Common myeloid progenitor, CD34-positive (primary cell): ENCODE data around the gene THBS2.

ENCODE experiments used
- CTCF ChIA-PET: fragments of 350-600 bp; sonication (Branson Sonifier 250); formaldehyde crosslinking; loops from one replicate; lab custom pipeline; 2021; ENCODE audit warnings: antibody characterized with exemption; lab: Charles Lee
- POLR2A ChIA-PET: fragments of 350-600 bp; sonication (Branson Sonifier 250); formaldehyde crosslinking; loops from one replicate; lab custom pipeline; 2021; ENCODE audit warnings: antibody characterized with exemption; lab: Charles Lee
- DNase-seq, 3 donors: peaks; one replicate each; pipeline versions ENCODE4 v3.0.0 to v3.0.0-alpha.2; 2013
- H3K27ac ChIP-seq, 2 experiments: 1 replicate in 1 of 2; 2 replicates in 1 of 2; pipeline ENCODE4 v1.7.0; 2013; ENCODE audit warnings: inconsistent platforms in 2 of 2, low read length in 2 of 2, mild to moderate bottlenecking in 2 of 2, low read depth in 1 of 2, moderate library complexity in 1 of 2; ENCODE audit not compliant: severe bottlenecking in 2 of 2, insufficient read depth in 1 of 2, poor library complexity in 1 of 2
- H3K27me3 ChIP-seq, 5 experiments: replicated peaks in 2 of 5; 1 replicate in 3 of 5; 2 replicates in 2 of 5; pipeline versions ENCODE4 v1.6.1 to v1.7.0; 2013; ENCODE audit warnings: low read length in 4 of 5, mild to moderate bottlenecking in 2 of 5, moderate library complexity in 2 of 5, inconsistent platforms in 1 of 5; ENCODE audit not compliant: insufficient read depth in 5 of 5, control insufficient read depth in 4 of 5
- H3K36me3 ChIP-seq, 4 experiments: 1 replicate in 2 of 4; 2 replicates in 2 of 4; pipeline versions ENCODE4 v1.6.1 to v1.7.0; 2013; ENCODE audit warnings: low read length in 3 of 4, control low read depth in 1 of 4, mild to moderate bottlenecking in 1 of 4; ENCODE audit not compliant: control insufficient read depth in 4 of 4, insufficient read depth in 4 of 4
- H3K4me1 ChIP-seq, 4 experiments: 1 replicate in 3 of 4; 2 replicates in 1 of 4; pipeline versions ENCODE4 v1.6.1 to v1.7.1; 2013; ENCODE audit warnings: low read length in 3 of 4, mild to moderate bottlenecking in 3 of 4, control low read depth in 1 of 4, inconsistent platforms in 1 of 4, moderate library complexity in 1 of 4; ENCODE audit not compliant: control insufficient read depth in 4 of 4, insufficient read depth in 4 of 4; ENCODE audit errors: control extremely low read depth in 1 of 4
- H3K4me3 ChIP-seq, 7 experiments: 1 replicate in 4 of 7; 2 replicates in 3 of 7; pipeline versions ENCODE4 v1.5.1 to v1.7.0; 2013; ENCODE audit warnings: mild to moderate bottlenecking in 7 of 7, low read length in 6 of 7, moderate library complexity in 6 of 7, inconsistent platforms in 2 of 7, low read depth in 2 of 7, control low read depth in 1 of 7; ENCODE audit not compliant: insufficient read depth in 4 of 7, control insufficient read depth in 1 of 7; ENCODE audit errors: extremely low read depth in 1 of 7
- H3K9me3 ChIP-seq, 5 experiments: 1 replicate in 4 of 5; 2 replicates in 1 of 5; pipeline versions ENCODE4 v1.6.1 to v1.7.1; 2013; ENCODE audit warnings: low read length in 4 of 5, mild to moderate bottlenecking in 2 of 5, inconsistent platforms in 1 of 5, low read depth in 1 of 5, moderate library complexity in 1 of 5; ENCODE audit not compliant: control insufficient read depth in 4 of 5, insufficient read depth in 2 of 5; ENCODE audit errors: control extremely low read depth in 1 of 5
- WGBS: methylation state at CpG from one replicate; pipeline ENCODE4 v1.1.5; 2013; ENCODE audit not compliant: insufficient coverage; 5-methylcytosine and 5-hydroxymethylcytosine counted together

Gene THBS2

GRCh38 chr6:169239181-169239580 lies 14.5 kb downstream of the THBS2 start:
- no peak overlapping the region for H3K27ac ChIP-seq

GRCh38 chr6:169238766-169239165 lies 14.9 kb downstream of the THBS2 start:
- POLR2A ChIA-PET: no interaction called here
- peaks cover 0 to 8% (median 4%) of the 10 kb centered on the region in 5 experiments for H3K9me3 ChIP-seq
- H3K36me3 ChIP-seq: no peaks in the 10 kb centered on the region
- H3K27ac ChIP-seq: no peak overlapping the region
- H3K4me1 ChIP-seq: no peaks in the 10 kb centered on the region
- peaks cover 0 to 12% (median 0%) of the 10 kb centered on the region in 5 experiments for H3K27me3 ChIP-seq
- H3K4me3 ChIP-seq: no peak overlapping the region
- CTCF ChIA-PET: no interaction called here
- 95% methylated on average over 7 of the region's 8 CpGs for WGBS
- DNase-seq: no peak

More at GRCh38 chr6:169239181-169239580, 14.5 kb downstream of the THBS2 start:
- Histone ChIP-seq H3K27me3 (peaks cover 0 to 12% (median 0%) of the 10 kb centered on the region in 5 experiments), H3K4me3 (no peak overlapping the region), H3K9me3 (peaks cover 0 to 6% (median 4%) of the 10 kb centered on the region in 5 experiments), H3K4me1 (no peaks in the 10 kb centered on the region), H3K36me3 (no peaks in the 10 kb centered on the region)
- WGBS: 88% methylated on average over 7 of the region's 7 CpGs
- ChIA-PET CTCF (no interaction called here), POLR2A (no interaction called here)
- no peak for DNase-seq

- H3K36me3 ChIP-seq: no peaks in the 10 kb centered on the region
- WGBS: 91% methylated on average over 25 of the region's 25 CpGs
- H3K27ac ChIP-seq: no peak overlapping the region
- no peak overlapping the region for H3K4me3 ChIP-seq
- no peaks in the 10 kb centered on the region for H3K4me1 ChIP-seq
- peaks cover 0 to 18% (median 9%) of the 10 kb centered on the region in 5 experiments for H3K9me3 ChIP-seq
- peaks cover 0 to 12% (median 0%) of the 10 kb centered on the region in 5 experiments for H3K27me3 ChIP-seq
- POLR2A ChIA-PET: interaction anchor here (0.6 kb wide), 1 partner anchor 324 kb away, joined by 3 read pairs; no protein-coding TSS in a partner anchor
- DNase-seq: no peak
- CTCF ChIA-PET: no interaction called here
These were observed 16.0 kb downstream of the THBS2 start for GRCh38 chr6:169237496-169238134.

DNA sequence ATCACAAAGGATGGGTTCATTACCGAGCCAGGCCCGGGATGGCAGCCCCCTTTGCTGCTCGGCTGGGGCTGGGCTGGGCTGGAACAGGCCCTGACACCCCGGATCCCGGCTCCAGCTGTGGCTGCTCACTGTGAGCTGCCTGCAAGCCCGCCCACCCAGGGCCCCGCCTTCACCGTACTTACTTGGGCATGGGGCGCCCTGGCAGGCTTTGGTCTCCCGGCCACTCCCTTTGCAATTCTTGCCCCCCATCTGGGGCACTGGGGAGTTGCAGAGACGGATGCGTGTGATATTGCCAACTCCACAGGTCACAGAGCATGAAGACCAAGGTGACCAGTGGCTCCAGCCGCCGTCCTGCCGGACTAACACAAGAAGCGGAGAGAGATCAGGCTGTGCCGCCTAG lies 16.7 kb downstream of the THBS2 start:
- 94% methylated on average over 16 of the region's 17 CpGs for WGBS
- no peak overlapping the region for H3K4me3 ChIP-seq
- no peak overlapping the region for H3K27ac ChIP-seq
- POLR2A ChIA-PET: no interaction called here
- H3K9me3 ChIP-seq: peaks cover 0 to 18% (median 9%) of the 10 kb centered on the region in 5 experiments
- CTCF ChIA-PET: no interaction called here
- H3K27me3 ChIP-seq: peaks cover 0 to 12% (median 0%) of the 10 kb centered on the region in 5 experiments
- no peaks in the 10 kb centered on the region for H3K4me1 ChIP-seq
- DNase-seq: no peak
- H3K36me3 ChIP-seq: no peaks in the 10 kb centered on the region

DNA sequence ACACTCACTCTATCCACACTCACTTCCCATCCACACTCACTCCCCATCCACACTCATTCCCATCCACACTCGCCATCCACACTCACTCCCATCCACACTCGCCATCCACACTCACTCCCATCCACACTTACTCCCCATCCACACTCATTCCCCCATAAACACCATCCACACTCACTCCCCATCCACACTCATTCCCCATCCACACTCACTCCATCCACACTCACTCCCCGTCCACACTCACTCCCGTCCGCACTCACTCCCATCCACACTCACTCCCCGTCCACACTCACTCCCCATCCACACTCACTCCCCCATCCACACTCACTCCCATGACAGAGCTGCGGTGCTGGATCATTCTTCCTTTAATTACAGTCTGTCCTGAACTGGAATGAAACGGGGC lies 17.1 kb downstream of the THBS2 start:
- DNase-seq: no peak
- Histone ChIP-seq H3K27me3 (peaks cover 0 to 11% (median 0%) of the 10 kb centered on the region in 5 experiments), H3K9me3 (peaks cover 0 to 18% (median 9%) of the 10 kb centered on the region in 5 experiments), H3K27ac (no peak overlapping the region), H3K4me3 (no peak overlapping the region), H3K4me1 (no peaks in the 10 kb centered on the region), H3K36me3 (no peaks in the 10 kb centered on the region)
- ChIA-PET POLR2A (no interaction called here), CTCF (no interaction called here)
- WGBS: over 99% methylated on average over 8 of the region's 8 CpGs

- Histone ChIP-seq H3K27me3 (peaks cover 0 to 2% (median 0%) of the 10 kb centered on the region in 5 experiments), H3K4me1 (no peaks in the 10 kb centered on the region), H3K36me3 (no peaks in the 10 kb centered on the region), H3K4me3 (no peak overlapping the region), H3K9me3 (peaks cover 0 to 18% (median 9%) of the 10 kb centered on the region in 5 experiments), H3K27ac (no peak overlapping the region)
- WGBS: 100% methylated on average over 5 of the region's 11 CpGs
- no peak for DNase-seq
- ChIA-PET CTCF (no interaction called here), POLR2A (interaction anchor here (0.6 kb wide), 1 partner anchor 202 kb away, joined by 3 read pairs; no protein-coding TSS in a partner anchor)
These were observed 18.4 kb downstream of the THBS2 start for GRCh38 chr6:169235286-169235685.

GRCh38 chr6:169234634-169235033 lies 19.0 kb downstream of the THBS2 start:
- no peak for DNase-seq
- ChIA-PET POLR2A (interaction anchor here (0.6 kb wide), 1 partner anchor 202 kb away, joined by 3 read pairs; no protein-coding TSS in a partner anchor), CTCF (no interaction called here)
- Histone ChIP-seq H3K27me3 (peaks cover 0 to 2% (median 0%) of the 10 kb centered on the region in 5 experiments), H3K4me1 (no peaks in the 10 kb centered on the region), H3K4me3 (no peak overlapping the region), H3K36me3 (no peaks in the 10 kb centered on the region), H3K27ac (no peak overlapping the region), H3K9me3 (peaks cover 0 to 18% (median 9%) of the 10 kb centered on the region in 5 experiments)
- 94% methylated on average over 18 of the region's 18 CpGs for WGBS
